ENCODE data around the gene MVP. TPM values are rescaled to one million over a fixed set of nuclear protein-coding genes. Genes with fewer than 3 reads are reported as not detected.

Gene MVP
- total RNA-seq, 1 experiment from 2014 or later: 72.5 TPM

- Mint-ChIP-seq H3K9me3 (ENCODE audit: unreplicated experiment) (no peaks in the 10 kb centered on the region), H3K4me1 (ENCODE audit: low read depth, unreplicated experiment) (peaks cover 22% of the 10 kb centered on the region), H3K36me3 (ENCODE audit: insufficient read depth, unreplicated experiment) (peaks cover 28% of the 10 kb centered on the region), H3K27me3 (ENCODE audit: insufficient read depth, unreplicated experiment) (no peaks in the 10 kb centered on the region), H3K4me3 (ENCODE audit: unreplicated experiment) (peak overlapping the region; percentile 79), H3K27ac (ENCODE audit: unreplicated experiment) (peak overlapping the region; percentile 92)
- H3K27me3 ChIP-seq (replicated peaks; ENCODE audit: control insufficient read depth, insufficient read depth, low read length): no peaks in the 10 kb centered on the region
- ChIA-PET POLR2A (interaction anchor here (0.6 to 1.6 kb wide), 14 partner anchors 11 to 184 kb away, joined by 3 to 8 read pairs (median 4); partner anchors contain the start of genes PAGR1, QPRT and TAOK2), CTCF (interaction anchor here (0.7 to 1.8 kb wide), 7 partner anchors 10 to 289 kb away, joined by 3 to 10 read pairs (median 5); partner anchors contain the start of gene PAGR1)
- H3K4me3 ChIP-seq (ENCODE audit: low read depth, low read length): peak overlapping the region; percentile 50
- no peak for TF ChIP-seq CTCF (IDR thresholded peaks at IDR 0.05; ENCODE audit: insufficient read depth in 1 of 2, low read depth in 1 of 2, low read length in 1 of 2, severe bottlenecking in 1 of 2, unreplicated experiment in 1 of 2)
- no peaks in the 10 kb centered on the region for H3K9me3 ChIP-seq
- BruUV-seq (replicated peaks): no TSS peak
- H3K4me1 ChIP-seq: 0 out of 2 replicates have a peak, but pooled peaks cover 5% of the 10 kb centered on the region
- H3K36me3 ChIP-seq (ENCODE audit: control insufficient read depth, insufficient read depth, low read length): peaks cover 2% of the 10 kb centered on the region
- DNase-seq: no peak
- intact Hi-C loops (cut with micrococcal nuclease; ENCODE audit: unreplicated experiment): loop anchor here (1.0 to 2.0 kb wide), 6 partner anchors 15 to 89 kb away; no protein-coding TSS in a partner anchor
Measured at GRCh38 chr16:29789775-29790182, 30.5 kb upstream of the MVP start.

GRCh38 chr16:29790183-29790948 is 29.9 kb upstream of the MVP start, which contains the start of gene KIF22:
Gene KIF22 (plus strand): TSS chr16:29790751. CDS start chr16:29790760, 9 bp downstream.
- H3K36me3 Mint-ChIP-seq (ENCODE audit: insufficient read depth, unreplicated experiment): peaks cover 33% of the 10 kb centered on the region
- peaks cover 2% of the 10 kb centered on the region for H3K36me3 ChIP-seq (ENCODE audit: control insufficient read depth, insufficient read depth, low read length)
- no peaks in the 10 kb centered on the region for H3K9me3 ChIP-seq
- H3K4me1 Mint-ChIP-seq (ENCODE audit: low read depth, unreplicated experiment): peaks cover 22% of the 10 kb centered on the region
- no peaks in the 10 kb centered on the region for H3K9me3 Mint-ChIP-seq (ENCODE audit: unreplicated experiment)
- POLR2A ChIA-PET: interaction anchor here (0.6 to 1.6 kb wide), 13 partner anchors 11 to 183 kb away, joined by 3 to 8 read pairs (median 4); partner anchors contain the start of genes PAGR1, QPRT and TAOK2
- peak within 1 kb of the TSS; percentile 92 for H3K27ac Mint-ChIP-seq (ENCODE audit: unreplicated experiment)
- intact Hi-C loops (cut with micrococcal nuclease; ENCODE audit: unreplicated experiment): loop anchor here (1.0 to 2.0 kb wide), 6 partner anchors 14 to 90 kb away; no protein-coding TSS in a partner anchor
- peak within 1 kb of the TSS; percentile 98 for H3K4me3 ChIP-seq (ENCODE audit: low read depth, low read length)
- TF ChIP-seq CTCF (IDR thresholded peaks at IDR 0.05; ENCODE audit: insufficient read depth in 1 of 2, low read depth in 1 of 2, low read length in 1 of 2, severe bottlenecking in 1 of 2, unreplicated experiment in 1 of 2): peak; percentile 52 to 83
- H3K27me3 ChIP-seq (replicated peaks; ENCODE audit: control insufficient read depth, insufficient read depth, low read length): no peaks in the 10 kb centered on the region
- CTCF ChIA-PET: interaction anchor here (0.7 to 1.8 kb wide), 9 partner anchors 11 to 288 kb away, joined by 3 to 10 read pairs (median 5); partner anchors contain the start of gene PAGR1
- H3K27me3 Mint-ChIP-seq (ENCODE audit: insufficient read depth, unreplicated experiment): no peaks in the 10 kb centered on the region
- TSS peak; percentile 94 for BruUV-seq (replicated peaks)
- H3K4me3 Mint-ChIP-seq (ENCODE audit: unreplicated experiment): peak within 1 kb of the TSS; percentile 79
- 0 out of 2 replicates have a peak, but pooled peaks cover 5% of the 10 kb centered on the region for H3K4me1 ChIP-seq
- DNase-seq: peak; percentile 98 to 99
